Hindlimb muscle (tissue), 1 donor: Measurements from ENCODE around the gene ARID2. TPM values are rescaled to one million over a fixed set of nuclear protein-coding genes. Genes with fewer than 3 reads are reported as not detected.

Experiments used
- DNase-seq: peaks from one replicate; pipeline ENCODE4 v3.0.0-alpha.2; 2013
- polyA plus RNA-seq: library from polyadenylated mRNA; unstranded; fragments of 120-200 nt; gene quantifications from one replicate; pipeline ENCODE4 v1.2.1, GENCODE V29; 2013; ENCODE audit not compliant: insufficient read length

ARID2 gene
- polyA plus RNA-seq, 1 donor, result 15.1 TPM

GRCh38 chr12:45720069-45720468 lies 9.4 kb upstream of the ARID2 start:
- DNase-seq, result no peak

GRCh38 chr12:45721369-45721768 lies 8.1 kb upstream of the ARID2 start:
- no peak for DNase-seq

- no peak for DNase-seq
Observed at GRCh38 chr12:45721954-45722353, 7.6 kb upstream of the ARID2 start.

- DNase-seq, result peak; percentile 63
Observed at GRCh38 chr12:45725631-45726602, 3.6 kb upstream of the ARID2 start.

GRCh38 chr12:45726603-45727300 lies 2.8 kb upstream of the ARID2 start:
- peak; percentile 80 for DNase-seq

GRCh38 chr12:45727301-45727979 lies 2.1 kb upstream of the ARID2 start:
- DNase-seq, result peak; percentile 94

GRCh38 chr12:45727980-45728629 lies 1.4 kb upstream of the ARID2 start:
- no peak for DNase-seq

- peak; percentile 95 for DNase-seq
Observed at GRCh38 chr12:45728630-45729232, 775 bp upstream of the ARID2 start.

GRCh38 chr12:45730084-45730347 lies 510 bp downstream of the ARID2 start:
- no peak for DNase-seq

- DNase-seq, result peak; percentile 59
Observed at GRCh38 chr12:45730348-45731189, 1.1 kb downstream of the ARID2 start.

- no peak for DNase-seq
Observed at GRCh38 chr12:45731190-45731775, 1.8 kb downstream of the ARID2 start.

- DNase-seq, result no peak
Observed at GRCh38 chr12:45732250-45732649, 2.7 kb downstream of the ARID2 start.

- no peak for DNase-seq
Observed at GRCh38 chr12:45732936-45733335, 3.4 kb downstream of the ARID2 start.

- DNase-seq, result no peak
Observed at GRCh38 chr12:45737638-45738037, 8.1 kb downstream of the ARID2 start.

GRCh38 chr12:45742590-45742989 lies 13.1 kb downstream of the ARID2 start:
- no peak for DNase-seq

GRCh38 chr12:45743247-45743646 lies 13.7 kb downstream of the ARID2 start:
- no peak for DNase-seq

GRCh38 chr12:45745861-45746277 lies 16.4 kb downstream of the ARID2 start:
- DNase-seq, result no peak

- no peak for DNase-seq
Observed at GRCh38 chr12:45756666-45757065, 27.2 kb downstream of the ARID2 start.

- no peak for DNase-seq
Observed at GRCh38 chr12:45757172-45757571, 27.7 kb downstream of the ARID2 start.

- DNase-seq, result no peak
Observed at GRCh38 chr12:45760333-45760732, 30.8 kb downstream of the ARID2 start.
